IMR-90 (cell line): Measurements from ENCODE around the gene HOXA3. TPM values are rescaled to one million over a fixed set of nuclear protein-coding genes. Genes with fewer than 3 reads are reported as not detected.

Source experiments
- ATAC-seq: fragments of 200-7000 bp; cut with Tn5 transposase; 2 replicates; pipeline ENCODE4 v1.9.1; 2020; ENCODE audit warnings: low read depth, mild to moderate bottlenecking, moderate library complexity
- BruUV-seq: library from RNA; stranded (reverse); fragments of 400-500 nt; replicated peaks from 2 replicates; lab custom pipeline; 2021; lab: Mats Ljungman, UMichigan
- CTCF ChIA-PET: fragments of 300-600 bp; formaldehyde crosslinking; extraction: SDS; loops from one replicate; lab custom pipeline; 2021; ENCODE audit warnings: antibody characterized with exemption; lab: Yijun Ruan, JAX
- POLR2A ChIA-PET: fragments of 300-600 bp; sonication (Branson Sonifier 250); formaldehyde crosslinking; loops from one replicate; lab custom pipeline; 2022; ENCODE audit warnings: antibody characterized with exemption; ENCODE audit not compliant: unreplicated experiment; lab: Charles Lee
- DNase-seq: peaks from one replicate; pipeline ENCODE4 v3.0.0; 2013
- H2AFZ ChIP-seq: replicated peaks from 2 replicates; pipeline ENCODE3; 2013; ENCODE audit warnings: low read length, mild to moderate bottlenecking; ENCODE audit not compliant: poor library complexity
- H2AK5ac ChIP-seq: 2 replicates; pipeline ENCODE4 v1.6.1; 2013; ENCODE audit warnings: low read depth, low read length, inconsistent platforms
- H2AK9ac ChIP-seq: replicated peaks from 2 replicates; pipeline ENCODE3; 2013; ENCODE audit warnings: mild to moderate bottlenecking, low read depth, low read length, moderate library complexity; ENCODE audit not compliant: poor library complexity
- H2BK120ac ChIP-seq: 2 replicates; pipeline ENCODE4 v1.6.1; 2013; ENCODE audit warnings: low read depth, low read length, inconsistent platforms
- H2BK15ac ChIP-seq: 3 replicates; pipeline ENCODE4 v1.6.1; 2013; ENCODE audit warnings: low read depth, low read length, inconsistent platforms
- H2BK20ac ChIP-seq: 2 replicates; pipeline ENCODE4 v1.6.1; 2013; ENCODE audit warnings: low read depth, mild to moderate bottlenecking, inconsistent platforms, low read length, moderate library complexity
- H2BK5ac ChIP-seq: 2 replicates; pipeline ENCODE4 v1.6.1; 2013; ENCODE audit warnings: mild to moderate bottlenecking, low read depth, low read length, inconsistent platforms; ENCODE audit not compliant: poor library complexity, severe bottlenecking
- H3K14ac ChIP-seq: replicated peaks from 2 replicates; pipeline ENCODE4 v1.6.1; 2013; ENCODE audit warnings: low read depth, low read length, inconsistent platforms
- H3K18ac ChIP-seq: 2 replicates; pipeline ENCODE4 v1.6.1; 2013; ENCODE audit warnings: low read depth, low read length, control low read depth
- H3K23ac ChIP-seq: 2 replicates; pipeline ENCODE4 v1.6.1; 2013; ENCODE audit warnings: low read depth, low read length, inconsistent platforms
- H3K27ac ChIP-seq: 2 replicates; pipeline ENCODE4 v1.5.1; 2013; ENCODE audit warnings: mild to moderate bottlenecking, control low read depth, low read length; ENCODE audit not compliant: insufficient read depth
- H3K27me3 ChIP-seq: 2 replicates; pipeline ENCODE4 v1.6.1; 2013; ENCODE audit warnings: low read length; ENCODE audit not compliant: control insufficient read depth, insufficient read depth
- H3K36me3 ChIP-seq: 2 replicates; pipeline ENCODE4 v1.6.1; 2013; ENCODE audit warnings: low read length, mixed read lengths; ENCODE audit not compliant: control insufficient read depth, insufficient read depth
- H3K4ac ChIP-seq: 2 replicates; pipeline ENCODE4 v1.6.1; 2013; ENCODE audit warnings: low read depth, low read length, inconsistent platforms
- H3K4me1 ChIP-seq: 2 replicates; pipeline ENCODE4 v1.6.1; 2013; ENCODE audit warnings: low read length, mixed read lengths; ENCODE audit not compliant: control insufficient read depth, insufficient read depth
- H3K4me2 ChIP-seq: 2 replicates; pipeline ENCODE4 v1.6.1; 2013; ENCODE audit warnings: low read depth, mild to moderate bottlenecking, control low read depth, low read length, moderate library complexity
- H3K4me3 ChIP-seq: 2 replicates; pipeline ENCODE4 v1.5.1; 2013; ENCODE audit warnings: low read depth, mild to moderate bottlenecking, control low read depth, low read length, moderate library complexity; ENCODE audit not compliant: insufficient read depth
- H3K56ac ChIP-seq: 2 replicates; pipeline ENCODE4 v1.6.1; 2013; ENCODE audit warnings: low read length, inconsistent platforms; ENCODE audit not compliant: insufficient read depth; ENCODE audit errors: extremely low read depth
- H3K79me1 ChIP-seq, 2 experiments: 2 replicates each; pipeline ENCODE4 v1.6.1; 2013; ENCODE audit warnings: low read length in 2 of 2, inconsistent platforms in 1 of 2, low read depth in 1 of 2
- H3K9ac ChIP-seq: 2 replicates; pipeline ENCODE4 v1.6.1; 2013; ENCODE audit warnings: low read depth, low read length, control low read depth
- H3K9me1 ChIP-seq: 2 replicates; pipeline ENCODE4 v1.6.1; 2013; ENCODE audit warnings: low read length, inconsistent platforms; ENCODE audit not compliant: insufficient read depth
- H3K9me3 ChIP-seq: 2 replicates; pipeline ENCODE4 v1.6.1; 2013; ENCODE audit warnings: low read length; ENCODE audit not compliant: control insufficient read depth, insufficient read depth
- H4K20me1 ChIP-seq: 2 replicates; pipeline ENCODE4 v1.6.1; 2013; ENCODE audit warnings: low read length, inconsistent platforms; ENCODE audit not compliant: insufficient read depth
- H4K5ac ChIP-seq: 2 replicates; pipeline ENCODE4 v1.6.1; 2013; ENCODE audit warnings: mild to moderate bottlenecking, low read depth, low read length, control low read depth
- H4K8ac ChIP-seq, 2 experiments: 2 replicates each; pipeline ENCODE4 v1.6.1; 2013; ENCODE audit warnings: low read depth in 2 of 2, low read length in 2 of 2, control low read depth in 1 of 2, inconsistent platforms in 1 of 2
- H4K91ac ChIP-seq: 2 replicates; pipeline ENCODE4 v1.6.1; 2013; ENCODE audit warnings: low read depth, low read length, inconsistent platforms; ENCODE audit not compliant: insufficient read depth
- BHLHE40 ChIP-seq: fragments of 150-350 bp; IDR thresholded peaks from 2 replicates; pipeline ENCODE4 v1.6.1; 2016; ENCODE audit warnings: mild to moderate bottlenecking, low read depth, low read length
- CEBPB ChIP-seq: IDR thresholded peaks from 2 replicates; pipeline ENCODE4 v1.6.1; 2012; ENCODE audit warnings: low read depth, low read length, improper control_type of control experiment
- CHD1 ChIP-seq: IDR thresholded peaks from 2 replicates; pipeline ENCODE4 v1.6.1; 2012; ENCODE audit warnings: low read depth, low read length, improper control_type of control experiment
- ELK1 ChIP-seq: fragments of 150-350 bp; IDR thresholded peaks from 2 replicates; pipeline ENCODE4 v1.6.1; 2016; ENCODE audit warnings: low read depth, mild to moderate bottlenecking, low read length, moderate library complexity, borderline replicate concordance
- FOS ChIP-seq: fragments of 150-350 bp; IDR thresholded peaks from 2 replicates; pipeline ENCODE4 v1.6.1; 2016; ENCODE audit warnings: low read depth, low read length
- MAFK ChIP-seq: IDR thresholded peaks from 2 replicates; pipeline ENCODE4 v1.6.1; 2012; ENCODE audit warnings: low read depth, low read length, improper control_type of control experiment
- MAZ ChIP-seq: IDR thresholded peaks from 2 replicates; pipeline ENCODE4 v1.6.1; 2012; ENCODE audit warnings: low read depth, mild to moderate bottlenecking, low read length, improper control_type of control experiment, moderate library complexity, borderline replicate concordance
- MXI1 ChIP-seq: IDR thresholded peaks from 2 replicates; pipeline ENCODE4 v1.6.1; 2012; ENCODE audit warnings: low read depth, mild to moderate bottlenecking, low read length, moderate library complexity, borderline replicate concordance
- NFE2L2 ChIP-seq: fragments of 150-350 bp; IDR thresholded peaks from 2 replicates; pipeline ENCODE4 v1.6.1; 2016; ENCODE audit warnings: low read depth, mild to moderate bottlenecking, low read length
- POLR2A ChIP-seq: IDR thresholded peaks from 2 replicates; pipeline ENCODE4 v1.6.1; 2012; ENCODE audit warnings: mild to moderate bottlenecking, low read depth, low read length
- RCOR1 ChIP-seq: IDR thresholded peaks from 2 replicates; pipeline ENCODE4 v1.6.1; 2012; ENCODE audit warnings: mild to moderate bottlenecking, low read length, improper control_type of control experiment; ENCODE audit not compliant: insufficient replicate concordance
- RFX5 ChIP-seq: IDR thresholded peaks from 2 replicates; pipeline ENCODE4 v1.8.0; 2012; ENCODE audit warnings: low read depth, mild to moderate bottlenecking, low read length, moderate library complexity
- SMC3 ChIP-seq: fragments of 150-350 bp; IDR thresholded peaks from 2 replicates; pipeline ENCODE4 v1.6.1; 2016; ENCODE audit warnings: low read depth, mild to moderate bottlenecking, antibody characterized with exemption, low read length, moderate library complexity
- WGBS, 2 experiments: methylation state at CpG; one replicate each; pipeline versions ENCODE4 v1.1.5 to v1.1.7; 2013; ENCODE audit warnings: missing lambda C conversion rate in 2 of 2; ENCODE audit not compliant: insufficient read length in 1 of 2; ENCODE audit errors: extremely low coverage in 2 of 2; 5-methylcytosine and 5-hydroxymethylcytosine counted together
- dilution Hi-C: fragments of 300-500 bp; cut with HindIII; formaldehyde crosslinking; loops from one replicate; pipeline ENCODE4 v1.14.3; 2018; ENCODE audit warnings: low sequenced_read_pairs; ENCODE audit not compliant: unreplicated experiment
- in situ Hi-C: fragments of 300-500 bp; cut with MboI; formaldehyde crosslinking; loops from 3 replicates; pipeline ENCODE4 v1.14.3; 2019; ENCODE audit warnings: low sequenced_read_pairs, inconsistent platforms, mixed read lengths
- intact Hi-C: fragments of 100-400 bp; cut with micrococcal nuclease; formaldehyde crosslinking; loops from 2 replicates; pipeline ENCODE4 v1.10.0; 2022
- polyA plus RNA-seq, 3 experiments: library from polyadenylated mRNA; depleted of rRNA; stranded (reverse); fragments of >200 nt; gene quantifications; 2 replicates each; pipeline ENCODE4 v1.2.3, GENCODE V29; 2012; ENCODE audit warnings: low replicate concordance in 1 of 3
- total RNA-seq: library from RNA; depleted of rRNA; stranded (reverse); fragments of >200 nt; gene quantifications from 2 replicates; pipeline ENCODE4 v1.2.3, GENCODE V29; 2012
- TF ChIP-seq, protein P1 (sequence below): conservative IDR thresholded peaks from 2 replicates; pipeline ENCODE4 v1.5.1; 2012; ENCODE audit warnings: mild to moderate bottlenecking, low read depth, low read length, improper control_type of control experiment
- TF ChIP-seq, protein P2 (sequence below): fragments of 150-350 bp; IDR thresholded peaks from 2 replicates; pipeline ENCODE4 v1.6.1; 2017; ENCODE audit warnings: mild to moderate bottlenecking, antibody characterized with exemption, low read length, low read depth

HOXA3 gene
- total and polyA plus RNA-seq, 2 of the 4 experiments (the other 2 are of a cell fraction): 0.90 to 5.4 TPM

GRCh38 chr7:27174874-27175625, 22.7 kb upstream of the HOXA3 start:
- in situ Hi-C loops: no loop called here
- DNase-seq: no peak
- H3K27ac ChIP-seq: no peak overlapping the region
- H3K4ac ChIP-seq: no peak overlapping the region
- ChIA-PET POLR2A (interaction anchor here (0.5 kb wide), 1 partner anchor 1819 kb away, joined by 3 read pairs; no protein-coding TSS in a partner anchor), CTCF (interaction anchor here (0.5 to 0.6 kb wide), 2 partner anchors 14 to 402 kb away, joined by 3 read pairs; no protein-coding TSS in a partner anchor)
- no peak overlapping the region for H2AK9ac ChIP-seq
- intact Hi-C loops: no loop called here
- no peaks in the 10 kb centered on the region for H3K79me1 ChIP-seq
- H2BK20ac ChIP-seq: no peak overlapping the region
- H3K9ac ChIP-seq: no peak overlapping the region
- WGBS, 2 experiments: 64% methylated on average over 3 of the region's 12 CpGs; no CpG with 5 or more reads in 1 of the 2 experiments
- dilution Hi-C loops: no loop called here
- peaks cover 7% of the 10 kb centered on the region; the same call in 1 of the 2 replicates for H3K9me3 ChIP-seq
- no peak overlapping the region for H3K18ac ChIP-seq
- H3K14ac ChIP-seq: no peak overlapping the region
- no peak overlapping the region for H4K5ac ChIP-seq
- H2BK120ac ChIP-seq: no peak overlapping the region
- peaks cover 87% of the 10 kb centered on the region for H3K27me3 ChIP-seq
- no peak overlapping the region for H2BK5ac ChIP-seq
- H3K56ac ChIP-seq: no peak overlapping the region
- H4K20me1 ChIP-seq: peaks cover 19% of the 10 kb centered on the region; the same call in 1 of the 2 replicates
- no peak overlapping the region for H3K23ac ChIP-seq
- no TSS peak for BruUV-seq
- no peak overlapping the region for H3K4me2 ChIP-seq
- H4K91ac ChIP-seq: no peak overlapping the region
- no peak overlapping the region for H2BK15ac ChIP-seq
- no peak overlapping the region for H2AK5ac ChIP-seq
- H4K8ac ChIP-seq: no peak overlapping the region
- no peak overlapping the region for H3K4me3 ChIP-seq
- H2AFZ ChIP-seq: no peak overlapping the region
- no peaks in the 10 kb centered on the region for H3K9me1 ChIP-seq
- ATAC-seq: no peak
- no peaks in the 10 kb centered on the region; the same call in 1 of the 2 replicates for H3K4me1 ChIP-seq
- H3K36me3 ChIP-seq: no peaks in the 10 kb centered on the region
- no peak for TF ChIP-seq FOS
- no peak for TF ChIP-seq SMC3
- no peak for TF ChIP-seq ELK1
- TF ChIP-seq, protein P1, sequence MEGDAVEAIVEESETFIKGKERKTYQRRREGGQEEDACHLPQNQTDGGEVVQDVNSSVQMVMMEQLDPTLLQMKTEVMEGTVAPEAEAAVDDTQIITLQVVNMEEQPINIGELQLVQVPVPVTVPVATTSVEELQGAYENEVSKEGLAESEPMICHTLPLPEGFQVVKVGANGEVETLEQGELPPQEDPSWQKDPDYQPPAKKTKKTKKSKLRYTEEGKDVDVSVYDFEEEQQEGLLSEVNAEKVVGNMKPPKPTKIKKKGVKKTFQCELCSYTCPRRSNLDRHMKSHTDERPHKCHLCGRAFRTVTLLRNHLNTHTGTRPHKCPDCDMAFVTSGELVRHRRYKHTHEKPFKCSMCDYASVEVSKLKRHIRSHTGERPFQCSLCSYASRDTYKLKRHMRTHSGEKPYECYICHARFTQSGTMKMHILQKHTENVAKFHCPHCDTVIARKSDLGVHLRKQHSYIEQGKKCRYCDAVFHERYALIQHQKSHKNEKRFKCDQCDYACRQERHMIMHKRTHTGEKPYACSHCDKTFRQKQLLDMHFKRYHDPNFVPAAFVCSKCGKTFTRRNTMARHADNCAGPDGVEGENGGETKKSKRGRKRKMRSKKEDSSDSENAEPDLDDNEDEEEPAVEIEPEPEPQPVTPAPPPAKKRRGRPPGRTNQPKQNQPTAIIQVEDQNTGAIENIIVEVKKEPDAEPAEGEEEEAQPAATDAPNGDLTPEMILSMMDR: no peak
- TF ChIP-seq BHLHE40: no peak
- TF ChIP-seq CEBPB: no peak
- no peak for TF ChIP-seq MAZ
- no peak for TF ChIP-seq RFX5
- no peak for TF ChIP-seq MXI1
- no peak for TF ChIP-seq RCOR1
- no peak for TF ChIP-seq CHD1
- no peak for TF ChIP-seq POLR2A
- TF ChIP-seq NFE2L2: no peak
- no peak for TF ChIP-seq MAFK
- TF ChIP-seq, protein P2, sequence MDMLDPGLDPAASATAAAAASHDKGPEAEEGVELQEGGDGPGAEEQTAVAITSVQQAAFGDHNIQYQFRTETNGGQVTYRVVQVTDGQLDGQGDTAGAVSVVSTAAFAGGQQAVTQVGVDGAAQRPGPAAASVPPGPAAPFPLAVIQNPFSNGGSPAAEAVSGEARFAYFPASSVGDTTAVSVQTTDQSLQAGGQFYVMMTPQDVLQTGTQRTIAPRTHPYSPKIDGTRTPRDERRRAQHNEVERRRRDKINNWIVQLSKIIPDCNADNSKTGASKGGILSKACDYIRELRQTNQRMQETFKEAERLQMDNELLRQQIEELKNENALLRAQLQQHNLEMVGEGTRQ: no peak
